CD14-positive monocyte (primary cell): ENCODE measurements around the gene DGKE. TPM values are rescaled to one million over a fixed set of nuclear protein-coding genes. Genes with fewer than 3 reads are reported as not detected.

Experiments
- DNase-seq, 3 donors: peaks; one replicate each; pipeline ENCODE4 v3.0.0-alpha.2; 2011 to 2022
- H2AFZ ChIP-seq: 2 replicates; pipeline ENCODE4 v1.6.0; 2012; ENCODE audit warnings: mild to moderate bottlenecking, low read depth, low read length, inconsistent platforms; ENCODE audit not compliant: insufficient read depth, poor library complexity, severe bottlenecking
- H3K27ac ChIP-seq, 2 donors: 1 replicate in 1 of 2; 2 replicates in 1 of 2; pipeline ENCODE4 v1.5.1; 2012 to 2013; ENCODE audit warnings: low read length in 2 of 2, control low read depth in 1 of 2, inconsistent platforms in 1 of 2, low read depth in 1 of 2, mild to moderate bottlenecking in 1 of 2
- H3K27me3 ChIP-seq, 2 donors: one replicate each; pipeline versions ENCODE4 v1.6.0 to v1.6.1; 2011 to 2013; ENCODE audit warnings: low read length in 2 of 2; ENCODE audit not compliant: control insufficient read depth in 2 of 2, insufficient read depth in 2 of 2
- H3K36me3 ChIP-seq, 2 donors: replicated peaks in 1 of 2; 1 replicate in 1 of 2; 2 replicates in 1 of 2; pipeline versions ENCODE4 v1.5.1 to v1.6.1; 2012 to 2013; ENCODE audit warnings: low read length in 2 of 2, control low read depth in 1 of 2, inconsistent platforms in 1 of 2, mild to moderate bottlenecking in 1 of 2; ENCODE audit not compliant: insufficient read depth in 2 of 2, control insufficient read depth in 1 of 2
- H3K4me1 ChIP-seq, 2 donors: 1 replicate in 1 of 2; 2 replicates in 1 of 2; pipeline versions ENCODE4 v1.5.1 to v1.6.1; 2012 to 2013; ENCODE audit warnings: low read length in 2 of 2, control low read depth in 1 of 2, inconsistent platforms in 1 of 2, mild to moderate bottlenecking in 1 of 2, moderate library complexity in 1 of 2; ENCODE audit not compliant: insufficient read depth in 2 of 2, control insufficient read depth in 1 of 2
- H3K4me2 ChIP-seq: replicated peaks from 2 replicates; pipeline ENCODE3; 2012; ENCODE audit warnings: low read length, moderate library complexity, mild to moderate bottlenecking; ENCODE audit not compliant: poor library complexity, severe bottlenecking; ENCODE audit errors: extremely low read depth
- H3K4me3 ChIP-seq, 3 experiments: fragments of 200-600 bp in 1 of 3; sonication (generic) in 1 of 3; replicated peaks in 1 of 3; 1 replicate in 2 of 3; 2 replicates in 1 of 3; pipeline ENCODE4 v1.5.1; 2011 to 2013; ENCODE audit warnings: low read length in 3 of 3, mild to moderate bottlenecking in 3 of 3, control low read depth in 2 of 3, low read depth in 2 of 3, inconsistent platforms in 1 of 3, moderate library complexity in 1 of 3
- H3K79me2 ChIP-seq: 2 replicates; pipeline ENCODE4 v1.6.0; 2012; ENCODE audit warnings: mild to moderate bottlenecking, control low read depth, inconsistent platforms, low read length, moderate library complexity; ENCODE audit not compliant: insufficient read depth
- H3K9ac ChIP-seq: 2 replicates; pipeline ENCODE4 v1.6.0; 2017; ENCODE audit warnings: low read length, mild to moderate bottlenecking; ENCODE audit not compliant: insufficient read depth, poor library complexity, severe bottlenecking
- H3K9me3 ChIP-seq, 2 donors: replicated peaks in 1 of 2; 1 replicate in 1 of 2; 2 replicates in 1 of 2; pipeline versions ENCODE4 v1.5.1 to v1.6.1; 2012 to 2013; ENCODE audit warnings: low read length in 2 of 2, control low read depth in 1 of 2; ENCODE audit not compliant: control insufficient read depth in 1 of 2, insufficient read depth in 1 of 2
- H4K20me1 ChIP-seq: 2 replicates; pipeline ENCODE4 v1.6.0; 2012; ENCODE audit warnings: mild to moderate bottlenecking, low read length, control low read depth, moderate library complexity; ENCODE audit not compliant: insufficient read depth
- H3K27ac Mint-ChIP-seq, 7 donors: one replicate each; pipeline ENCODE4 v1.8.0; 2020; ENCODE audit warnings: mild to moderate bottlenecking in 7 of 7, mixed read lengths in 7 of 7, moderate library complexity in 6 of 7, inconsistent platforms in 2 of 7
- H3K27me3 Mint-ChIP-seq, 3 donors: one replicate each; pipeline ENCODE4 v1.8.0; 2021 to 2022; ENCODE audit warnings: low read depth in 3 of 3, mild to moderate bottlenecking in 3 of 3, mixed read lengths in 3 of 3, moderate library complexity in 3 of 3, inconsistent platforms in 1 of 3
- H3K36me3 Mint-ChIP-seq, 2 donors: one replicate each; pipeline ENCODE4 v1.8.0; 2020; ENCODE audit warnings: mixed read lengths in 2 of 2, inconsistent platforms in 1 of 2, mild to moderate bottlenecking in 1 of 2
- H3K4me1 Mint-ChIP-seq: one replicate; pipeline ENCODE4 v1.8.0; 2020; ENCODE audit warnings: mild to moderate bottlenecking, mixed read lengths
- H3K4me3 Mint-ChIP-seq, 2 donors: one replicate each; pipeline ENCODE4 v1.8.0; 2020; ENCODE audit warnings: mild to moderate bottlenecking in 2 of 2, mixed read lengths in 2 of 2, moderate library complexity in 1 of 2
- H3K9me3 Mint-ChIP-seq, 7 donors: one replicate each; pipeline ENCODE4 v1.8.0; 2020 to 2022; ENCODE audit warnings: mixed read lengths in 7 of 7, mild to moderate bottlenecking in 6 of 7, moderate library complexity in 6 of 7, inconsistent platforms in 2 of 7
- WGBS: methylation state at CpG from one replicate; pipeline ENCODE4 v1.1.5; 2013; ENCODE audit warnings: missing lambda C conversion rate; ENCODE audit not compliant: insufficient coverage; 5-methylcytosine and 5-hydroxymethylcytosine counted together
- intact Hi-C, 2 donors: fragments of 100-400 bp; cut with micrococcal nuclease; formaldehyde crosslinking; loops; one replicate each; pipeline versions ENCODE4 v1.15.0 to v1.15.1; 2023
- polyA plus RNA-seq, 3 donors: library from polyadenylated mRNA; depleted of rRNA in 1 of 3; unstranded in 2 of 3; stranded (reverse) in 1 of 3; fragments of 300-500 nt in 2 of 3; fragments of >200 nt in 1 of 3; fragmentation: Illumina TruSeq in 2 of 3; gene quantifications; 1 replicate in 2 of 3; 2 replicates in 1 of 3; pipeline ENCODE4 v1.2.3, GENCODE V29; 2012 to 2021
- TF ChIP-seq, protein P1 (sequence below): fragments of 200-600 bp; IDR thresholded peaks from one replicate; pipeline ENCODE4 v1.8.0; 2022; ENCODE audit warnings: antibody characterized with exemption, mild to moderate bottlenecking

Gene DGKE
- polyA plus RNA-seq, 3 donors: 1.1 to 3.0 (median 1.5) TPM

DNA sequence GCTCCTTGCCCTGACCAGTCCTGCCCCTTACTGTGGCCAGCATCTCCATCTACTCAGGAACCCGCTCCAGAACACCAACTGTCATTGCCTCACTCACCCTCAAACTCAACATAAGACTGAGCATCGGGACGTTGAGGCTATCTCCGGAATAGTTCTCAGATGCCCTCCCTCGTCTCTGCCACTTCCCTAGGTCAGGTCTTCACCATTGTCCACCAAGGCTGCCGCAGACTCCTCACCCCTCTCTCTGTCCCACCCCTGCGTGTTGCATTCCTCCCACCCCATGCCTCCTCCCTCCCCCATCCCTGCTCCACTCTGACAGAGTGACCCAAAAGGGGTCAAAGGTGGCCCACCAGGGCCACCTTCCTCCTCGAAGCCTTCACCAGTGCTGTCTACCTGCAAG, 37.4 kb upstream of the DGKE start:
- H3K27me3 ChIP-seq: no peaks in the 10 kb centered on the region
- no peak overlapping the region for H3K4me2 ChIP-seq
- H3K36me3 Mint-ChIP-seq: no peaks in the 10 kb centered on the region
- peaks cover 19% of the 10 kb centered on the region for H3K4me1 Mint-ChIP-seq
- H3K27me3 Mint-ChIP-seq: peaks cover 2 to 10% (median 8%) of the 10 kb centered on the region in 3 donors
- no peaks in the 10 kb centered on the region for H3K79me2 ChIP-seq
- no peak for DNase-seq
- no peak overlapping the region for H3K9ac ChIP-seq
- TF ChIP-seq, protein P1, sequence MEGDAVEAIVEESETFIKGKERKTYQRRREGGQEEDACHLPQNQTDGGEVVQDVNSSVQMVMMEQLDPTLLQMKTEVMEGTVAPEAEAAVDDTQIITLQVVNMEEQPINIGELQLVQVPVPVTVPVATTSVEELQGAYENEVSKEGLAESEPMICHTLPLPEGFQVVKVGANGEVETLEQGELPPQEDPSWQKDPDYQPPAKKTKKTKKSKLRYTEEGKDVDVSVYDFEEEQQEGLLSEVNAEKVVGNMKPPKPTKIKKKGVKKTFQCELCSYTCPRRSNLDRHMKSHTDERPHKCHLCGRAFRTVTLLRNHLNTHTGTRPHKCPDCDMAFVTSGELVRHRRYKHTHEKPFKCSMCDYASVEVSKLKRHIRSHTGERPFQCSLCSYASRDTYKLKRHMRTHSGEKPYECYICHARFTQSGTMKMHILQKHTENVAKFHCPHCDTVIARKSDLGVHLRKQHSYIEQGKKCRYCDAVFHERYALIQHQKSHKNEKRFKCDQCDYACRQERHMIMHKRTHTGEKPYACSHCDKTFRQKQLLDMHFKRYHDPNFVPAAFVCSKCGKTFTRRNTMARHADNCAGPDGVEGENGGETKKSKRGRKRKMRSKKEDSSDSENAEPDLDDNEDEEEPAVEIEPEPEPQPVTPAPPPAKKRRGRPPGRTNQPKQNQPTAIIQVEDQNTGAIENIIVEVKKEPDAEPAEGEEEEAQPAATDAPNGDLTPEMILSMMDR: no peak
- peak overlapping the region in 1 of 7 donors; percentile 49 for H3K27ac Mint-ChIP-seq
- no peaks in the 10 kb centered on the region for H3K36me3 ChIP-seq
- H3K4me3 ChIP-seq: no peak overlapping the region
- no peaks in the 10 kb centered on the region for H4K20me1 ChIP-seq
- H3K4me1 ChIP-seq: peaks cover 15% of the 10 kb centered on the region in 2 donors
- H3K9me3 ChIP-seq: no peaks in the 10 kb centered on the region
- no peak overlapping the region for H3K4me3 Mint-ChIP-seq
- intact Hi-C loops: no loop called here
- 89% methylated on average over 8 of the region's 8 CpGs for WGBS
- H3K9me3 Mint-ChIP-seq: peaks cover 0 to 7% (median 0%) of the 10 kb centered on the region in 7 donors
- no peak overlapping the region for H3K27ac ChIP-seq
- no peak overlapping the region for H2AFZ ChIP-seq

DNA sequence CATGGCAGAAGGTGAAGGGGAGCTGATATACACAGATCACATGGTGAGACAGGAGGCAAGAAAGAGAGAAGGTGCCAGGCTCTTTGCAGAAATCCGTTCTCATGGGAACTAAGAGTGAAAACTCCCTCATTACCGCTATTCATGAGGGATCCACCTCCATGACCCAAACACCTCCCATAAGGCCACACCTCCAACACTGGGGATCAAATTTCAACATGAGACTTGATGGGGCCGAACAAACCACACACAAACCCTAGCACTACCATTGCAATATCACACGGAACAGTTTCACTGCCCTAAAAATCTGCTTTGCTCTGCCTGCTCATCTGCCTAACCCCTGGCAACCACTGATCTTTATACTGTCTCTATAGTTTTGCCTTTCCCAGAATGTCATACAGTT, 35.0 kb upstream of the DGKE start:
- Mint-ChIP-seq H3K4me1 (peaks cover 11% of the 10 kb centered on the region), H3K9me3 (no peaks in the 10 kb centered on the region), H3K36me3 (no peaks in the 10 kb centered on the region), H3K27ac (no peak overlapping the region), H3K4me3 (no peak overlapping the region), H3K27me3 (peaks cover 2 to 8% (median 5%) of the 10 kb centered on the region in 3 donors)
- DNase-seq: no peak
- Histone ChIP-seq H3K9me3 (no peaks in the 10 kb centered on the region), H3K9ac (no peak overlapping the region), H3K79me2 (no peaks in the 10 kb centered on the region), H2AFZ (no peak overlapping the region), H3K4me3 (no peak overlapping the region), H3K4me1 (peaks cover 6% of the 10 kb centered on the region in 2 donors), H3K36me3 (no peaks in the 10 kb centered on the region), H3K27me3 (no peaks in the 10 kb centered on the region), H4K20me1 (no peaks in the 10 kb centered on the region), H3K27ac (no peak overlapping the region), H3K4me2 (no peak overlapping the region)
- intact Hi-C loops: no loop called here
- WGBS: 41% methylated on average over 4 of the region's 4 CpGs
- TF ChIP-seq, protein P1: no peak
